Astrocyte (in vitro differentiated cells and primary cell): ENCODE measurements around the gene MTARC2. TPM values are rescaled to one million over a fixed set of nuclear protein-coding genes. Genes with fewer than 3 reads are reported as not detected.

Experiments
- DNase-seq: peaks from one replicate; pipeline ENCODE4 v3.0.0-alpha.2; 2010; ENCODE audit warnings: low read depth
- FAIRE-seq: peaks from 2 replicates; lab custom pipeline; 2011; peaks lifted over from hg19 to GRCh38; lab: Jason Lieb, UNC
- H2AFZ ChIP-seq: 2 replicates; pipeline ENCODE4 v1.6.0; 2012; ENCODE audit warnings: low read depth, low read length, inconsistent platforms
- H3K27ac ChIP-seq: 2 replicates; pipeline ENCODE4 v1.5.1; 2011; ENCODE audit warnings: low read depth, low read length, inconsistent platforms
- H3K27me3 ChIP-seq: 2 replicates; pipeline ENCODE4 v1.6.0; 2011; ENCODE audit warnings: low read length, inconsistent platforms; ENCODE audit not compliant: insufficient read depth
- H3K36me3 ChIP-seq: 2 replicates; pipeline ENCODE4 v1.5.1; 2011; ENCODE audit warnings: low read length, inconsistent platforms; ENCODE audit not compliant: insufficient read depth
- H3K4me1 ChIP-seq: 2 replicates; pipeline ENCODE4 v1.5.1; 2011; ENCODE audit warnings: low read length, inconsistent platforms; ENCODE audit not compliant: insufficient read depth
- H3K4me2 ChIP-seq: 2 replicates; pipeline ENCODE4 v1.6.0; 2012; ENCODE audit warnings: low read length, inconsistent platforms
- H3K4me3 ChIP-seq: 2 replicates; pipeline ENCODE4 v1.5.1; 2011; ENCODE audit warnings: low read depth, mild to moderate bottlenecking, low read length, inconsistent platforms; ENCODE audit not compliant: insufficient read depth
- H3K79me2 ChIP-seq: 2 replicates; pipeline ENCODE4 v1.6.0; 2012; ENCODE audit warnings: mild to moderate bottlenecking, low read length, inconsistent platforms; ENCODE audit not compliant: insufficient read depth
- H3K9ac ChIP-seq: 2 replicates; pipeline ENCODE4 v1.6.0; 2012; ENCODE audit warnings: mild to moderate bottlenecking, low read length, inconsistent platforms
- H3K9me3 ChIP-seq: 2 replicates; pipeline ENCODE4 v1.5.1; 2012; ENCODE audit warnings: low read depth, mild to moderate bottlenecking, low read length, inconsistent platforms; ENCODE audit not compliant: insufficient read depth
- H4K20me1 ChIP-seq: 2 replicates; pipeline ENCODE4 v1.6.0; 2012; ENCODE audit warnings: low read length, inconsistent platforms; ENCODE audit not compliant: insufficient read depth
- H3K27ac Mint-ChIP-seq: one replicate; pipeline ENCODE4 v1.8.0; 2021; ENCODE audit warnings: mild to moderate bottlenecking, mixed read lengths; ENCODE audit not compliant: unreplicated experiment
- H3K27me3 Mint-ChIP-seq: one replicate; pipeline ENCODE4 v1.8.0; 2021; ENCODE audit warnings: low read depth, mixed read lengths; ENCODE audit not compliant: unreplicated experiment
- H3K36me3 Mint-ChIP-seq: one replicate; pipeline ENCODE4 v1.8.0; 2021; ENCODE audit warnings: low read depth, mixed read lengths; ENCODE audit not compliant: unreplicated experiment
- H3K4me1 Mint-ChIP-seq: one replicate; pipeline ENCODE4 v1.8.0; 2021; ENCODE audit warnings: low read depth, mixed read lengths; ENCODE audit not compliant: unreplicated experiment
- H3K4me3 Mint-ChIP-seq: one replicate; pipeline ENCODE4 v1.8.0; 2021; ENCODE audit warnings: mild to moderate bottlenecking, moderate library complexity, mixed read lengths; ENCODE audit not compliant: unreplicated experiment
- H3K9me3 Mint-ChIP-seq: one replicate; pipeline ENCODE4 v1.8.0; 2021; ENCODE audit warnings: mild to moderate bottlenecking, mixed read lengths; ENCODE audit not compliant: unreplicated experiment
- CTCF ChIP-seq: IDR thresholded peaks from 2 replicates; pipeline ENCODE4 v1.5.1; 2011; ENCODE audit warnings: low read depth, mild to moderate bottlenecking, inconsistent platforms, low read length, moderate library complexity; ENCODE audit not compliant: insufficient read depth
- EZH2 ChIP-seq: IDR thresholded peaks from 2 replicates; pipeline ENCODE4 v1.6.1; 2012; ENCODE audit warnings: mild to moderate bottlenecking, low read length, inconsistent platforms; ENCODE audit not compliant: insufficient read depth
- total RNA-seq: library from RNA; stranded (reverse); gene quantifications from 2 replicates; pipeline ENCODE4 v1.2.1, GENCODE V29; 2021

Gene MTARC2
- total RNA-seq, 1 donor from 2014 or later = 3.1 TPM

- Histone ChIP-seq H4K20me1 (no peaks in the 10 kb centered on the region), H3K9ac (no peak overlapping the region), H3K4me1 (no peaks in the 10 kb centered on the region), H3K9me3 (no peaks in the 10 kb centered on the region), H3K4me2 (no peak overlapping the region), H3K36me3 (no peaks in the 10 kb centered on the region), H2AFZ (no peak overlapping the region), H3K79me2 (no peaks in the 10 kb centered on the region), H3K4me3 (no peak overlapping the region), H3K27me3 (no peaks in the 10 kb centered on the region), H3K27ac (no peak overlapping the region)
- DNase-seq (no peak), FAIRE-seq (no peak)
- peaks cover 9% of the 10 kb centered on the region for H3K36me3 Mint-ChIP-seq
- no peaks in the 10 kb centered on the region for H3K4me1 Mint-ChIP-seq
- H3K27ac Mint-ChIP-seq = no peak overlapping the region
- no peaks in the 10 kb centered on the region for H3K27me3 Mint-ChIP-seq
- no peak overlapping the region for H3K4me3 Mint-ChIP-seq
- no peak for TF ChIP-seq EZH2
- TF ChIP-seq CTCF = no peak
- H3K9me3 Mint-ChIP-seq = no peaks in the 10 kb centered on the region
Observed at GRCh38 chr1:220755309-220755708, 7.2 kb downstream of the MTARC2 start.

DNA sequence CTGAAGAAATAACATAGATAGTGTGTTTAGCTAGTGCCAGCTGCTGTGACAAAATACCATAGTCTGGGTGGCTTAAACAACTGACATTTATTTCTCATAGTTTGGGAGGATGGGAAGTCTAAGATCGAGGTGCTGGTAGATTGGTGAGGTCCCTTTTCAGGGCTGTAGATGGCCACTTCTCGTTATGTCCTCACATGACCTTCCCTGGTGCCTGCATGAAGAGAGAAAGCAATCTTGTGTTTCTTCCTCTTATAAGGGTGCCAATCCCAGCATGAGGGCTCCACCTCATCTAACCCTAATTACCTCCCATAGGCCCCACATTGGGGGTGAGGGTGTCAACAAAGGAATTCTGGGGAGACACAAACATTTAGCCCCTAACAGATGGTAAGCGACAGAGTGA is 9.3 kb downstream of the MTARC2 start:
- Histone ChIP-seq H4K20me1 (no peaks in the 10 kb centered on the region), H2AFZ (no peak overlapping the region), H3K27me3 (no peaks in the 10 kb centered on the region), H3K4me3 (no peak overlapping the region), H3K4me2 (no peak overlapping the region), H3K79me2 (no peaks in the 10 kb centered on the region), H3K36me3 (no peaks in the 10 kb centered on the region), H3K9ac (no peak overlapping the region), H3K27ac (no peak overlapping the region), H3K9me3 (no peaks in the 10 kb centered on the region), H3K4me1 (no peaks in the 10 kb centered on the region)
- H3K27ac Mint-ChIP-seq = no peak overlapping the region
- no peak for TF ChIP-seq EZH2
- no peak for TF ChIP-seq CTCF
- no peak for DNase-seq
- H3K9me3 Mint-ChIP-seq = no peaks in the 10 kb centered on the region
- peaks cover 9% of the 10 kb centered on the region for H3K36me3 Mint-ChIP-seq
- FAIRE-seq = no peak
- no peaks in the 10 kb centered on the region for H3K27me3 Mint-ChIP-seq
- no peaks in the 10 kb centered on the region for H3K4me1 Mint-ChIP-seq
- no peak overlapping the region for H3K4me3 Mint-ChIP-seq

DNA sequence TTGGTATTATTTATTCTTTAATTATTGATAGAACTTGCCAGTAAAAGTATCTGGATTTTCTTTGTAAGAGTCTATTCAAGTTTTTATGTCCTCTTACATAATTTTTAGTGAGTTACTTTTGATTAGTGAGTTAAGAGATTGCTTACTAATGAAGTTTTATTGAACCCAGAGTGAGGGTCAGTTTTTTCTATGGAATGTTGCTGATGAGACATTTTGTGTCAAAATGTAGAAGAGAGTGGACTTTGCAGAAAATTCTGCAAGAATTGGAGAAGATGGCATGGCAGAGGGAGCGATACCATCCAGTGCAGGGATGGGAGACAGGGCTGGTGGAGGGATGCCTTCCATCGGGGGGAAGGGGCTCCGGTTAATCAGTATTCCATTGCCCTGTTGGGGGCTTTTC is 11.0 kb downstream of the MTARC2 start:
- Histone ChIP-seq H3K9ac (no peak overlapping the region), H3K36me3 (no peaks in the 10 kb centered on the region), H3K27ac (no peak overlapping the region), H3K4me2 (no peak overlapping the region), H3K27me3 (no peaks in the 10 kb centered on the region), H4K20me1 (no peaks in the 10 kb centered on the region), H3K4me3 (no peak overlapping the region), H2AFZ (no peak overlapping the region), H3K79me2 (no peaks in the 10 kb centered on the region), H3K9me3 (no peaks in the 10 kb centered on the region), H3K4me1 (no peaks in the 10 kb centered on the region)
- Mint-ChIP-seq H3K36me3 (peaks cover 9% of the 10 kb centered on the region), H3K27ac (no peak overlapping the region), H3K9me3 (no peaks in the 10 kb centered on the region), H3K4me1 (no peaks in the 10 kb centered on the region), H3K27me3 (peaks cover 2% of the 10 kb centered on the region), H3K4me3 (no peak overlapping the region)
- TF ChIP-seq CTCF (no peak), EZH2 (no peak)
- no peak for DNase-seq
- no peak for FAIRE-seq
